GM12878 (cell line): ENCODE results near the gene PDE9A.

Experiments
- CHD2 ChIP-seq: IDR thresholded peaks from 2 replicates; pipeline ENCODE4 v1.6.1; 2011; ENCODE audit warnings: low read depth, low read length, improper control_type of control experiment, borderline replicate concordance
- CTCF ChIP-seq, 3 experiments: IDR thresholded peaks in 2 of 3; conservative IDR thresholded peaks in 1 of 3; 2 replicates each; pipeline ENCODE4 v1.5.1; 2011; ENCODE audit warnings: low read depth in 3 of 3, low read length in 3 of 3, mild to moderate bottlenecking in 3 of 3, control low read depth in 2 of 3, moderate library complexity in 2 of 3, inconsistent platforms in 1 of 3, mixed read lengths in 1 of 3; ENCODE audit not compliant: control insufficient read depth in 2 of 3, insufficient read depth in 1 of 3; ENCODE audit errors: extremely low read depth in 1 of 3
- SP1 ChIP-seq: IDR thresholded peaks from one replicate; pipeline ENCODE4 v1.6.1; 2011; ENCODE audit warnings: low read depth, low read length

GRCh38 chr21:42784896-42785451, 131.6 kb downstream of the PDE9A start:
- no peak for TF ChIP-seq SP1
- TF ChIP-seq CTCF (IDR thresholded peaks at IDR 0.05 in 2 of 3, conservative IDR thresholded peaks at IDR 0.05 in 1 of 3; ENCODE audit: control insufficient read depth in 2 of 3, extremely low read depth in 1 of 3, insufficient read depth in 1 of 3, low read depth in 3 of 3, low read length in 3 of 3), result no peak
- TF ChIP-seq CHD2, result no peak
